Measurements from ENCODE around the gene RIT2. TPM values are rescaled to one million over a fixed set of nuclear protein-coding genes. Genes with fewer than 3 reads are reported as not detected.

Gene RIT2
- total RNA-seq, 1 experiment from 2014 or later: 2.1 TPM

Other genes with a start within 250 kb of the RIT2 start
- 0.37 and 0.92 TPM in 2 replicates for gene SYT4, start 161.8 kb upstream of the RIT2 start, total RNA-seq (2014; rRNA removed; shearing (Covaris generic))